Osteoblast (primary cell): ENCODE measurements around the gene CPLX3. TPM values are rescaled to one million over a fixed set of nuclear protein-coding genes. Genes with fewer than 3 reads are reported as not detected.

Source experiments
- DNase-seq: peaks from one replicate; pipeline ENCODE4 v3.0.0; 2011; ENCODE audit warnings: low spot score, mixed read lengths; ENCODE audit not compliant: insufficient read length; ENCODE audit errors: missing footprints
- H2AFZ ChIP-seq: 2 replicates; pipeline ENCODE4 v1.6.0; 2011; ENCODE audit warnings: mild to moderate bottlenecking, low read length
- H3K27ac ChIP-seq: 2 replicates; pipeline ENCODE4 v1.5.1; 2011; ENCODE audit warnings: mild to moderate bottlenecking, low read depth, low read length, moderate library complexity
- H3K27me3 ChIP-seq: 2 replicates; pipeline ENCODE4 v1.6.0; 2012; ENCODE audit warnings: mild to moderate bottlenecking, control low read depth, inconsistent platforms, low read length, moderate library complexity; ENCODE audit not compliant: insufficient read depth
- H3K36me3 ChIP-seq: 2 replicates; pipeline ENCODE4 v1.5.1; 2011; ENCODE audit warnings: mild to moderate bottlenecking, low read length, control low read depth, moderate library complexity; ENCODE audit not compliant: insufficient read depth
- H3K4me1 ChIP-seq: 2 replicates; pipeline ENCODE4 v1.5.1; 2011; ENCODE audit warnings: mild to moderate bottlenecking, low read length, control low read depth, moderate library complexity; ENCODE audit not compliant: insufficient read depth
- H3K4me2 ChIP-seq: 2 replicates; pipeline ENCODE4 v1.6.0; 2011; ENCODE audit warnings: mild to moderate bottlenecking, low read length; ENCODE audit not compliant: insufficient read depth
- H3K4me3 ChIP-seq: fragments of 200-600 bp; sonication (generic); 3 replicates; pipeline ENCODE4 v1.5.1; 2012; ENCODE audit warnings: mild to moderate bottlenecking, low read length, inconsistent platforms; ENCODE audit not compliant: insufficient read depth
- H3K79me2 ChIP-seq: 2 replicates; pipeline ENCODE4 v1.6.0; 2012; ENCODE audit warnings: mild to moderate bottlenecking, low read length, control low read depth, inconsistent platforms; ENCODE audit not compliant: insufficient read depth
- H3K9me3 ChIP-seq: 2 replicates; pipeline ENCODE4 v1.5.1; 2011; ENCODE audit warnings: low read depth, low read length, control low read depth
- H4K20me1 ChIP-seq: 2 replicates; pipeline ENCODE4 v1.6.0; 2012; ENCODE audit warnings: mild to moderate bottlenecking, low read length, control low read depth; ENCODE audit not compliant: insufficient read depth
- total RNA-seq: library from RNA; depleted of rRNA; stranded (reverse); fragments of >200 nt; gene quantifications from 2 replicates; pipeline ENCODE4 v1.2.3, GENCODE V29; 2012
- TF ChIP-seq, protein P1 (sequence below): IDR thresholded peaks from 2 replicates; pipeline ENCODE4 v1.5.1; 2011; ENCODE audit warnings: mild to moderate bottlenecking, low read depth, low read length, moderate library complexity; ENCODE audit errors: extremely low read depth

CPLX3 gene
- total RNA-seq, 1 donor: not detected

- Histone ChIP-seq H3K4me1 (peaks cover 5% of the 10 kb centered on the region), H3K27me3 (no peaks in the 10 kb centered on the region), H3K27ac (no peak overlapping the region), H3K36me3 (peaks cover 39% of the 10 kb centered on the region), H3K4me2 (no peak overlapping the region), H3K79me2 (peaks cover 61% of the 10 kb centered on the region), H3K4me3 (no peak overlapping the region), H4K20me1 (peaks cover 48% of the 10 kb centered on the region), H2AFZ (no peak overlapping the region), H3K9me3 (no peaks in the 10 kb centered on the region)
- TF ChIP-seq, protein P1, sequence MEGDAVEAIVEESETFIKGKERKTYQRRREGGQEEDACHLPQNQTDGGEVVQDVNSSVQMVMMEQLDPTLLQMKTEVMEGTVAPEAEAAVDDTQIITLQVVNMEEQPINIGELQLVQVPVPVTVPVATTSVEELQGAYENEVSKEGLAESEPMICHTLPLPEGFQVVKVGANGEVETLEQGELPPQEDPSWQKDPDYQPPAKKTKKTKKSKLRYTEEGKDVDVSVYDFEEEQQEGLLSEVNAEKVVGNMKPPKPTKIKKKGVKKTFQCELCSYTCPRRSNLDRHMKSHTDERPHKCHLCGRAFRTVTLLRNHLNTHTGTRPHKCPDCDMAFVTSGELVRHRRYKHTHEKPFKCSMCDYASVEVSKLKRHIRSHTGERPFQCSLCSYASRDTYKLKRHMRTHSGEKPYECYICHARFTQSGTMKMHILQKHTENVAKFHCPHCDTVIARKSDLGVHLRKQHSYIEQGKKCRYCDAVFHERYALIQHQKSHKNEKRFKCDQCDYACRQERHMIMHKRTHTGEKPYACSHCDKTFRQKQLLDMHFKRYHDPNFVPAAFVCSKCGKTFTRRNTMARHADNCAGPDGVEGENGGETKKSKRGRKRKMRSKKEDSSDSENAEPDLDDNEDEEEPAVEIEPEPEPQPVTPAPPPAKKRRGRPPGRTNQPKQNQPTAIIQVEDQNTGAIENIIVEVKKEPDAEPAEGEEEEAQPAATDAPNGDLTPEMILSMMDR: no peak
- peak; percentile 62 for DNase-seq
Observed at GRCh38 chr15:74798388-74799254, 27.8 kb upstream of the CPLX3 start.

GRCh38 chr15:74799255-74799855, 27.1 kb upstream of the CPLX3 start:
- Histone ChIP-seq H4K20me1 (peaks cover 45% of the 10 kb centered on the region), H3K4me2 (no peak overlapping the region), H3K9me3 (no peaks in the 10 kb centered on the region), H3K36me3 (peaks cover 46% of the 10 kb centered on the region), H2AFZ (no peak overlapping the region), H3K4me1 (peaks cover 3% of the 10 kb centered on the region), H3K27me3 (no peaks in the 10 kb centered on the region), H3K27ac (peak overlapping the region; percentile 43), H3K79me2 (peaks cover 55% of the 10 kb centered on the region), H3K4me3 (no peak overlapping the region)
- TF ChIP-seq, protein P1: no peak
- DNase-seq: peak; percentile 63

DNA sequence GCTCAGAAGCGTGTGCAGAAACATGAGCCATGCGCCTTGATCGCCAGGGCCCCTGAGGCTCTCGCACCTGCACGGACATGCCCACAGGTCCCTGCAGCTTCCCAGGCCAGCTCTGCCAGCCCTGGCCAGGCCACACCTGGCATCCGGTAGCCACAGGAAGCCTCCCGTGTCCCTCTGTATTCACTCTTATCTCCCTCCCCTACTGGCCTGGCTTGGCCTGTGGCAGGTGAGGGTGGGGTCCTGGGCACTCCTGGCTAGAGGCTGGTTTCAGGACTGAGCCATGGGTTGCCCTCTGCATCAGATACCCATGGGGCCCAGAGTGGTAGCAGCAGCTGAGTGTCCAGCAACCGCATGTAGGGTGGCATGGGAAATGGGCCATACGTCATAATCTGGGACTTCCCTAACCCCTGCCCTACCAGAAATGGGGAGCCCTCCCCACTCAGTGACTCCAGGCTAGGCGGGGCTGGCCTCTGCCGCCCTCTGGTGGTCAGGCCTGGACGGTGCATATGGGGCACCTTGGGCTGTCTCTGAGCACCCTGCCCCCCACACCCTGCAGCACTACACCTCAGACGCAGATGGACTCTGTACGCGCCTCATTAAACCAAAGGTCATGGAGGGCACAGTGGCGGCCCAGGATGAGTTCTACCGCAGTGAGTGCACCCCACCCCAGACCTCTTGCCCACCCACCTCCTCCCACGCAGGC, 26.4 kb upstream of the CPLX3 start:
- peak; percentile 98 for DNase-seq
- peaks cover 3% of the 10 kb centered on the region for H3K4me1 ChIP-seq
- H2AFZ ChIP-seq: no peak overlapping the region
- H3K27me3 ChIP-seq: no peaks in the 10 kb centered on the region
- H3K36me3 ChIP-seq: peaks cover 46% of the 10 kb centered on the region
- peaks cover 39% of the 10 kb centered on the region for H4K20me1 ChIP-seq
- TF ChIP-seq, protein P1: peak; percentile 90
- no peak overlapping the region for H3K4me3 ChIP-seq
- no peak overlapping the region for H3K4me2 ChIP-seq
- H3K9me3 ChIP-seq: no peaks in the 10 kb centered on the region
- H3K79me2 ChIP-seq: peaks cover 49% of the 10 kb centered on the region
- peak overlapping the region; percentile 43 for H3K27ac ChIP-seq
